Astrocyte (in vitro differentiated cells and primary cell): Measurements from ENCODE around the gene CDC42BPA. TPM values are rescaled to one million over a fixed set of nuclear protein-coding genes. Genes with fewer than 3 reads are reported as not detected.

Experiments used
- DNase-seq: peaks from one replicate; pipeline ENCODE4 v3.0.0-alpha.2; 2010; ENCODE audit warnings: low read depth
- FAIRE-seq: peaks from 2 replicates; lab custom pipeline; 2011; peaks lifted over from hg19 to GRCh38; lab: Jason Lieb, UNC
- H2AFZ ChIP-seq: 2 replicates; pipeline ENCODE4 v1.6.0; 2012; ENCODE audit warnings: low read depth, low read length, inconsistent platforms
- H3K27ac ChIP-seq: 2 replicates; pipeline ENCODE4 v1.5.1; 2011; ENCODE audit warnings: low read depth, low read length, inconsistent platforms
- H3K27me3 ChIP-seq: 2 replicates; pipeline ENCODE4 v1.6.0; 2011; ENCODE audit warnings: low read length, inconsistent platforms; ENCODE audit not compliant: insufficient read depth
- H3K36me3 ChIP-seq: 2 replicates; pipeline ENCODE4 v1.5.1; 2011; ENCODE audit warnings: low read length, inconsistent platforms; ENCODE audit not compliant: insufficient read depth
- H3K4me1 ChIP-seq: 2 replicates; pipeline ENCODE4 v1.5.1; 2011; ENCODE audit warnings: low read length, inconsistent platforms; ENCODE audit not compliant: insufficient read depth
- H3K4me2 ChIP-seq: 2 replicates; pipeline ENCODE4 v1.6.0; 2012; ENCODE audit warnings: low read length, inconsistent platforms
- H3K4me3 ChIP-seq: 2 replicates; pipeline ENCODE4 v1.5.1; 2011; ENCODE audit warnings: low read depth, mild to moderate bottlenecking, low read length, inconsistent platforms; ENCODE audit not compliant: insufficient read depth
- H3K79me2 ChIP-seq: 2 replicates; pipeline ENCODE4 v1.6.0; 2012; ENCODE audit warnings: mild to moderate bottlenecking, low read length, inconsistent platforms; ENCODE audit not compliant: insufficient read depth
- H3K9ac ChIP-seq: 2 replicates; pipeline ENCODE4 v1.6.0; 2012; ENCODE audit warnings: mild to moderate bottlenecking, low read length, inconsistent platforms
- H3K9me3 ChIP-seq: 2 replicates; pipeline ENCODE4 v1.5.1; 2012; ENCODE audit warnings: low read depth, mild to moderate bottlenecking, low read length, inconsistent platforms; ENCODE audit not compliant: insufficient read depth
- H4K20me1 ChIP-seq: 2 replicates; pipeline ENCODE4 v1.6.0; 2012; ENCODE audit warnings: low read length, inconsistent platforms; ENCODE audit not compliant: insufficient read depth
- H3K27ac Mint-ChIP-seq: one replicate; pipeline ENCODE4 v1.8.0; 2021; ENCODE audit warnings: mild to moderate bottlenecking, mixed read lengths; ENCODE audit not compliant: unreplicated experiment
- H3K27me3 Mint-ChIP-seq: one replicate; pipeline ENCODE4 v1.8.0; 2021; ENCODE audit warnings: low read depth, mixed read lengths; ENCODE audit not compliant: unreplicated experiment
- H3K36me3 Mint-ChIP-seq: one replicate; pipeline ENCODE4 v1.8.0; 2021; ENCODE audit warnings: low read depth, mixed read lengths; ENCODE audit not compliant: unreplicated experiment
- H3K4me1 Mint-ChIP-seq: one replicate; pipeline ENCODE4 v1.8.0; 2021; ENCODE audit warnings: low read depth, mixed read lengths; ENCODE audit not compliant: unreplicated experiment
- H3K4me3 Mint-ChIP-seq: one replicate; pipeline ENCODE4 v1.8.0; 2021; ENCODE audit warnings: mild to moderate bottlenecking, moderate library complexity, mixed read lengths; ENCODE audit not compliant: unreplicated experiment
- H3K9me3 Mint-ChIP-seq: one replicate; pipeline ENCODE4 v1.8.0; 2021; ENCODE audit warnings: mild to moderate bottlenecking, mixed read lengths; ENCODE audit not compliant: unreplicated experiment
- CTCF ChIP-seq: IDR thresholded peaks from 2 replicates; pipeline ENCODE4 v1.5.1; 2011; ENCODE audit warnings: low read depth, mild to moderate bottlenecking, inconsistent platforms, low read length, moderate library complexity; ENCODE audit not compliant: insufficient read depth
- EZH2 ChIP-seq: IDR thresholded peaks from 2 replicates; pipeline ENCODE4 v1.6.1; 2012; ENCODE audit warnings: mild to moderate bottlenecking, low read length, inconsistent platforms; ENCODE audit not compliant: insufficient read depth
- total RNA-seq: library from RNA; stranded (reverse); gene quantifications from 2 replicates; pipeline ENCODE4 v1.2.1, GENCODE V29; 2021

CDC42BPA gene
- total RNA-seq, 1 donor from 2014 or later, result 34.5 TPM

GRCh38 chr1:226960944-226961765, 357.1 kb downstream of the CDC42BPA start:
- no peak overlapping the region for H3K4me3 Mint-ChIP-seq
- no peak for DNase-seq

GRCh38 chr1:226960256-226960655, 358.0 kb downstream of the CDC42BPA start:
- Mint-ChIP-seq H3K27ac (no peak overlapping the region), H3K4me3 (no peak overlapping the region), H3K36me3 (peaks cover 4% of the 10 kb centered on the region), H3K27me3 (peaks cover 2% of the 10 kb centered on the region), H3K4me1 (no peaks in the 10 kb centered on the region), H3K9me3 (peaks cover 8% of the 10 kb centered on the region)
- H3K27me3 ChIP-seq, result no peaks in the 10 kb centered on the region
- FAIRE-seq (no peak), DNase-seq (no peak)
- no peaks in the 10 kb centered on the region for H3K79me2 ChIP-seq
- H3K9ac ChIP-seq, result no peak overlapping the region
- no peaks in the 10 kb centered on the region for H4K20me1 ChIP-seq
- H3K36me3 ChIP-seq, result no peaks in the 10 kb centered on the region
- no peaks in the 10 kb centered on the region for H3K9me3 ChIP-seq
- H2AFZ ChIP-seq, result no peak overlapping the region
- H3K4me1 ChIP-seq, result no peaks in the 10 kb centered on the region
- H3K4me3 ChIP-seq, result no peak overlapping the region
- no peak overlapping the region for H3K27ac ChIP-seq
- H3K4me2 ChIP-seq, result no peak overlapping the region
- TF ChIP-seq EZH2, result no peak
- no peak for TF ChIP-seq CTCF

More at GRCh38 chr1:226960944-226961765, 357.1 kb downstream of the CDC42BPA start:
- Mint-ChIP-seq H3K9me3 (peaks cover 8% of the 10 kb centered on the region), H3K27ac (no peak overlapping the region), H3K36me3 (peaks cover 6% of the 10 kb centered on the region), H3K27me3 (peaks cover 2% of the 10 kb centered on the region), H3K4me1 (no peaks in the 10 kb centered on the region)
- Histone ChIP-seq H3K4me2 (no peak overlapping the region), H3K9ac (no peak overlapping the region), H3K27ac (no peak overlapping the region), H3K9me3 (no peaks in the 10 kb centered on the region), H3K4me1 (no peaks in the 10 kb centered on the region), H3K4me3 (no peak overlapping the region), H2AFZ (no peak overlapping the region), H3K36me3 (no peaks in the 10 kb centered on the region), H3K79me2 (no peaks in the 10 kb centered on the region), H3K27me3 (no peaks in the 10 kb centered on the region), H4K20me1 (no peaks in the 10 kb centered on the region)
- FAIRE-seq, result no peak
- TF ChIP-seq EZH2, result no peak
- TF ChIP-seq CTCF, result no peak

- Histone ChIP-seq H3K9me3 (no peaks in the 10 kb centered on the region), H3K27me3 (no peaks in the 10 kb centered on the region), H3K36me3 (no peaks in the 10 kb centered on the region), H3K79me2 (no peaks in the 10 kb centered on the region), H2AFZ (no peak overlapping the region), H3K9ac (no peak overlapping the region), H3K4me3 (no peak overlapping the region), H3K4me2 (no peak overlapping the region), H3K27ac (no peak overlapping the region), H3K4me1 (no peaks in the 10 kb centered on the region), H4K20me1 (no peaks in the 10 kb centered on the region)
- peaks cover 2% of the 10 kb centered on the region for H3K4me1 Mint-ChIP-seq
- TF ChIP-seq CTCF (no peak), EZH2 (no peak)
- DNase-seq (no peak), FAIRE-seq (no peak)
- H3K27ac Mint-ChIP-seq, result no peak overlapping the region
- H3K4me3 Mint-ChIP-seq, result no peak overlapping the region
- H3K9me3 Mint-ChIP-seq, result peaks cover 10% of the 10 kb centered on the region
- H3K36me3 Mint-ChIP-seq, result peaks cover 6% of the 10 kb centered on the region
- H3K27me3 Mint-ChIP-seq, result peaks cover 2% of the 10 kb centered on the region
Measured at GRCh38 chr1:226958300-226958699, 360.0 kb downstream of the CDC42BPA start.
